MM.1S (cell line): Measurements from ENCODE around the gene EIF3I.

Experiments used
- DNase-seq: peaks from one replicate; pipeline ENCODE4 v3.0.0-alpha.2; 2015
- H2AFZ ChIP-seq: fragments of 300-600 bp; sonication (generic); 2 replicates; pipeline ENCODE4 v1.6.0; 2016; ENCODE audit warnings: antibody characterized with exemption, low read length
- H3F3A ChIP-seq: fragments of 300-600 bp; sonication (generic); 2 replicates; pipeline ENCODE4 v1.6.1; 2016; ENCODE audit warnings: mild to moderate bottlenecking, antibody characterized with exemption, low read length, moderate library complexity, mixed read lengths; ENCODE audit not compliant: insufficient read depth
- H3K27ac ChIP-seq: fragments of 300-600 bp; sonication (generic); 2 replicates; pipeline ENCODE4 v1.5.1; 2016; ENCODE audit warnings: mild to moderate bottlenecking, low read length
- H3K27me3 ChIP-seq: fragments of 300-600 bp; sonication (generic); replicated peaks from 2 replicates; pipeline ENCODE4 v1.6.0; 2016; ENCODE audit warnings: low read length; ENCODE audit not compliant: insufficient read depth
- H3K36me3 ChIP-seq: fragments of 300-600 bp; sonication (generic); replicated peaks from 2 replicates; pipeline ENCODE4 v1.6.1; 2016; ENCODE audit warnings: mild to moderate bottlenecking, low read length, mixed read lengths; ENCODE audit not compliant: insufficient read depth
- H3K4me1 ChIP-seq: fragments of 300-600 bp; sonication (generic); 2 replicates; pipeline ENCODE4 v1.6.1; 2016; ENCODE audit warnings: low read length, mixed read lengths
- H3K4me2 ChIP-seq: fragments of 300-600 bp; sonication (generic); 2 replicates; pipeline ENCODE4 v1.6.0; 2016; ENCODE audit warnings: low read depth, low read length
- H3K4me3 ChIP-seq: fragments of 300-600 bp; sonication (generic); 2 replicates; pipeline ENCODE4 v1.5.1; 2016; ENCODE audit warnings: low read length, mixed read lengths
- H3K79me2 ChIP-seq: fragments of 300-600 bp; sonication (generic); 2 replicates; pipeline ENCODE4 v1.6.1; 2016; ENCODE audit warnings: mixed run types, low read length, mixed read lengths
- H3K9ac ChIP-seq: fragments of 300-600 bp; sonication (generic); 2 replicates; pipeline ENCODE4 v1.6.1; 2016; ENCODE audit warnings: low read length, mixed read lengths
- H3K9me2 ChIP-seq: fragments of 300-600 bp; sonication (generic); replicated peaks from 2 replicates; pipeline ENCODE4 v1.6.1; 2016; ENCODE audit warnings: mild to moderate bottlenecking, low read length, mixed read lengths; ENCODE audit not compliant: insufficient read depth
- H3K9me3 ChIP-seq: fragments of 300-600 bp; sonication (generic); replicated peaks from 2 replicates; pipeline ENCODE4 v1.6.1; 2016; ENCODE audit warnings: mild to moderate bottlenecking, low read length, mixed read lengths; ENCODE audit not compliant: insufficient read depth
- H4K20me1 ChIP-seq: fragments of 300-600 bp; sonication (generic); 2 replicates; pipeline ENCODE4 v1.6.1; 2016; ENCODE audit warnings: mild to moderate bottlenecking, low read length, moderate library complexity, mixed read lengths; ENCODE audit not compliant: insufficient read depth
- EZH2 ChIP-seq: fragments of 300-600 bp; sonication (generic); optimal IDR thresholded peaks from 2 replicates; pipeline ENCODE3; 2017; ENCODE audit warnings: low read depth, mild to moderate bottlenecking, antibody characterized with exemption, low read length, mixed read lengths
- EZH2phosphoT487 ChIP-seq: fragments of 300-600 bp; sonication (generic); IDR thresholded peaks from 2 replicates; pipeline ENCODE4 v1.6.1; 2018; ENCODE audit warnings: antibody characterized with exemption, low read length
- TF ChIP-seq, protein P1 (sequence below): fragments of 300-600 bp; sonication (generic); IDR thresholded peaks from 2 replicates; pipeline ENCODE4 v1.5.1; 2016; ENCODE audit warnings: antibody characterized with exemption, low read length, mixed read lengths

EIF3I gene

GRCh38 chr1:32223683-32224082 is 1.5 kb downstream of the EIF3I start:
- Histone ChIP-seq H2AFZ (no peak overlapping the region), H3K4me2 (peak overlapping the region; percentile 84; the same call in 1 of the 2 replicates), H3K27me3 (no peaks in the 10 kb centered on the region), H3K4me3 (no peak overlapping the region), H3K36me3 (peaks cover 7% of the 10 kb centered on the region; the same call in 1 of the 2 replicates), H3K9ac (no peak overlapping the region), H3K4me1 (peaks cover 5% of the 10 kb centered on the region; the same call in 1 of the 2 replicates), H3K27ac (no peak overlapping the region), H4K20me1 (no peaks in the 10 kb centered on the region), H3K9me3 (no peaks in the 10 kb centered on the region), H3F3A (no peaks in the 10 kb centered on the region), H3K79me2 (peaks cover 39% of the 10 kb centered on the region), H3K9me2 (no peaks in the 10 kb centered on the region)
- no peak for DNase-seq
- no peak for TF ChIP-seq EZH2
- no peak for TF ChIP-seq EZH2phosphoT487
- TF ChIP-seq, protein P1, sequence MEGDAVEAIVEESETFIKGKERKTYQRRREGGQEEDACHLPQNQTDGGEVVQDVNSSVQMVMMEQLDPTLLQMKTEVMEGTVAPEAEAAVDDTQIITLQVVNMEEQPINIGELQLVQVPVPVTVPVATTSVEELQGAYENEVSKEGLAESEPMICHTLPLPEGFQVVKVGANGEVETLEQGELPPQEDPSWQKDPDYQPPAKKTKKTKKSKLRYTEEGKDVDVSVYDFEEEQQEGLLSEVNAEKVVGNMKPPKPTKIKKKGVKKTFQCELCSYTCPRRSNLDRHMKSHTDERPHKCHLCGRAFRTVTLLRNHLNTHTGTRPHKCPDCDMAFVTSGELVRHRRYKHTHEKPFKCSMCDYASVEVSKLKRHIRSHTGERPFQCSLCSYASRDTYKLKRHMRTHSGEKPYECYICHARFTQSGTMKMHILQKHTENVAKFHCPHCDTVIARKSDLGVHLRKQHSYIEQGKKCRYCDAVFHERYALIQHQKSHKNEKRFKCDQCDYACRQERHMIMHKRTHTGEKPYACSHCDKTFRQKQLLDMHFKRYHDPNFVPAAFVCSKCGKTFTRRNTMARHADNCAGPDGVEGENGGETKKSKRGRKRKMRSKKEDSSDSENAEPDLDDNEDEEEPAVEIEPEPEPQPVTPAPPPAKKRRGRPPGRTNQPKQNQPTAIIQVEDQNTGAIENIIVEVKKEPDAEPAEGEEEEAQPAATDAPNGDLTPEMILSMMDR = no peak

GRCh38 chr1:32224285-32224684 is 2.1 kb downstream of the EIF3I start:
- Histone ChIP-seq H3K27me3 (no peaks in the 10 kb centered on the region), H3K9me3 (no peaks in the 10 kb centered on the region), H3K79me2 (peaks cover 39% of the 10 kb centered on the region), H3K36me3 (peaks cover 7% of the 10 kb centered on the region; the same call in 1 of the 2 replicates), H3F3A (no peaks in the 10 kb centered on the region), H4K20me1 (no peaks in the 10 kb centered on the region), H3K9ac (no peak overlapping the region), H3K27ac (no peak overlapping the region), H3K4me2 (no peak overlapping the region), H2AFZ (no peak overlapping the region), H3K4me3 (no peak overlapping the region), H3K4me1 (peaks cover 5% of the 10 kb centered on the region; the same call in 1 of the 2 replicates), H3K9me2 (no peaks in the 10 kb centered on the region)
- no peak for TF ChIP-seq EZH2
- no peak for TF ChIP-seq EZH2phosphoT487
- TF ChIP-seq, protein P1 = no peak
- no peak for DNase-seq

DNA sequence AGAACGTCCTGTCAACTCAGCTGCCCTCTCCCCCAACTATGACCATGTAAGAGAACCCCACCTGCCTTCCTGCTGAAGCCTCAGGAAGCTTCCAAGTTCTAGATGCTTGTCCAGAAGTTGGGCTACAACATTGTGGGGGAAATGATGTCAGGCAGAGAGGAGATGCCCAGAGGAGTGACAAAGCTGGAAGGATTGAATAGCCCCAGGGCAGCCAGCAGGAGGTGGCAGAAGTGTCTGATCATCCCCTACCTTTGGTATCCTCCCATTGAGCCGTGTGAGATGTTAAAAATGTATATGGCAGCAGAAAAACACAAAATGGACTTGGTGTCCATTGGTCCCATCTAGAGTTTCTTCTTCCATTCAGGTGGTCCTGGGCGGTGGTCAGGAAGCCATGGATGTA is 6.6 kb downstream of the EIF3I start:
- Histone ChIP-seq H3K4me3 (no peak overlapping the region), H3K4me1 (0 out of 2 replicates have a peak, but pooled peaks cover 2% of the 10 kb centered on the region), H2AFZ (no peak overlapping the region), H3K9ac (no peak overlapping the region), H3K27ac (no peak overlapping the region), H3K9me2 (no peaks in the 10 kb centered on the region), H4K20me1 (no peaks in the 10 kb centered on the region), H3K4me2 (no peak overlapping the region), H3K79me2 (peaks cover 14% of the 10 kb centered on the region), H3F3A (no peaks in the 10 kb centered on the region), H3K27me3 (no peaks in the 10 kb centered on the region), H3K36me3 (peaks cover 7% of the 10 kb centered on the region), H3K9me3 (no peaks in the 10 kb centered on the region)
- DNase-seq = no peak
- TF ChIP-seq, protein P1 = no peak
- no peak for TF ChIP-seq EZH2phosphoT487
- TF ChIP-seq EZH2 = no peak
